Thyroid gland (tissue), 4 donors: ENCODE data around the gene DOK7.

ENCODE experiments used
- POLR2A ChIP-seq, 2 donors: fragments of 450-650 bp; IDR thresholded peaks; one replicate each; pipeline ENCODE4 v1.6.1; 2017; ENCODE audit warnings: antibody characterized with exemption in 2 of 2, mild to moderate bottlenecking in 2 of 2, moderate library complexity in 1 of 2
- TF ChIP-seq, protein P1 (sequence below), 6 experiments: fragments of 200-600 bp in 3 of 6; fragments of 450-650 bp in 3 of 6; sonication (generic) in 3 of 6; IDR thresholded peaks; one replicate each; pipeline ENCODE4 v1.5.1; 2016 to 2019; ENCODE audit warnings: antibody characterized with exemption in 6 of 6, mild to moderate bottlenecking in 2 of 6, inconsistent platforms in 1 of 6, moderate library complexity in 1 of 6

DNA sequence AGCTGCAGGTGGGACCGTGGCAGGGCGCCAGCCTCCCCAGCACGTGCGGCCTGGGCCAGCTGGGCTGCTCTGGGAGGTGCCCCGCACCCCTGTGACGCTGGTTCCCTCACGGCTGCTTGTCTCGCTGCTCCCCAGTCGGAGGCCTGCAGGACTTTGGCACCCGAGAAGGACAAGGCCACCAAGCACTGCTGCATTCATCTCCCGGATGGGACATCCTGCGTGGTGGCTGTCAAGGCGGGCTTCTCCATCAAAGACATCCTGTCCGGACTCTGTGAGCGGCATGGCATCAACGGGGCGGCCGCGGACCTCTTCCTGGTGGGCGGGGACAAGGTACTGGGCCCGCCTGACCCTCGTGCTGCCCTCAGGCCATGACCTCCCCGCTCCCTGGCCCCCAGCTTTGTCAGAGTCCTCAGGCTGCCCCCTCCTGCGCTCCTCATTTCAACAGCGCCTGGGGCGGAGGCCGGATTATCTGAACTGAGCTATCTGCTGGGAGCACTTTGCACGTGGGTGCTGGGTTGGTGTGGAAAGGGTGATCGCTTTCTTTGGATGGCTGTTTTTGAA, 40.8 kb upstream of the DOK7 start:
- TF ChIP-seq, protein P1, sequence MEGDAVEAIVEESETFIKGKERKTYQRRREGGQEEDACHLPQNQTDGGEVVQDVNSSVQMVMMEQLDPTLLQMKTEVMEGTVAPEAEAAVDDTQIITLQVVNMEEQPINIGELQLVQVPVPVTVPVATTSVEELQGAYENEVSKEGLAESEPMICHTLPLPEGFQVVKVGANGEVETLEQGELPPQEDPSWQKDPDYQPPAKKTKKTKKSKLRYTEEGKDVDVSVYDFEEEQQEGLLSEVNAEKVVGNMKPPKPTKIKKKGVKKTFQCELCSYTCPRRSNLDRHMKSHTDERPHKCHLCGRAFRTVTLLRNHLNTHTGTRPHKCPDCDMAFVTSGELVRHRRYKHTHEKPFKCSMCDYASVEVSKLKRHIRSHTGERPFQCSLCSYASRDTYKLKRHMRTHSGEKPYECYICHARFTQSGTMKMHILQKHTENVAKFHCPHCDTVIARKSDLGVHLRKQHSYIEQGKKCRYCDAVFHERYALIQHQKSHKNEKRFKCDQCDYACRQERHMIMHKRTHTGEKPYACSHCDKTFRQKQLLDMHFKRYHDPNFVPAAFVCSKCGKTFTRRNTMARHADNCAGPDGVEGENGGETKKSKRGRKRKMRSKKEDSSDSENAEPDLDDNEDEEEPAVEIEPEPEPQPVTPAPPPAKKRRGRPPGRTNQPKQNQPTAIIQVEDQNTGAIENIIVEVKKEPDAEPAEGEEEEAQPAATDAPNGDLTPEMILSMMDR (IDR thresholded peaks at IDR 0.05) = no peak
- no peak for TF ChIP-seq POLR2A (IDR thresholded peaks at IDR 0.05)
